ACC112 (cell line): ENCODE measurements around the gene MBNL1.
A peak's percentile ranks its signal among the peaks of the same experiment; 100 is the strongest.
"Not testable (repeated sequence)": the region's sequence is repeated elsewhere in the genome, so short reads cannot be mapped to it uniquely, and the experiment has no call there.

Experiments
- H2AFZ ChIP-seq: fragments of 200-600 bp; sonication (generic); one replicate; pipeline ENCODE4 v1.6.0; 2017; ENCODE audit warnings: antibody characterized with exemption, low read length; ENCODE audit not compliant: unreplicated experiment
- H3K27ac ChIP-seq: fragments of 200-600 bp; sonication (generic); 2 replicates; pipeline ENCODE4 v1.5.1; 2014; ENCODE audit warnings: low read depth, mild to moderate bottlenecking, antibody characterized with exemption, low read length, moderate library complexity
- H3K27me3 ChIP-seq: fragments of 200-600 bp; sonication (generic); 2 replicates; pipeline ENCODE4 v1.6.1; 2014; ENCODE audit warnings: mild to moderate bottlenecking, antibody characterized with exemption, low read length, moderate library complexity, mixed read lengths; ENCODE audit not compliant: insufficient read depth
- H3K36me3 ChIP-seq: fragments of 200-600 bp; sonication (generic); 2 replicates; pipeline ENCODE4 v1.6.1; 2016; ENCODE audit warnings: mild to moderate bottlenecking, antibody characterized with exemption, low read length, moderate library complexity, mixed read lengths; ENCODE audit not compliant: insufficient read depth
- H3K4me1 ChIP-seq: fragments of 200-600 bp; sonication (generic); one replicate; pipeline ENCODE4 v1.6.1; 2016; ENCODE audit warnings: low read length, mixed read lengths; ENCODE audit not compliant: insufficient read depth, unreplicated experiment, control insufficient read depth
- H3K4me3 ChIP-seq: fragments of 200-600 bp; sonication (generic); 2 replicates; pipeline ENCODE4 v1.5.1; 2014; ENCODE audit warnings: mild to moderate bottlenecking, low read depth, low read length
- H3K79me2 ChIP-seq: fragments of 200-600 bp; sonication (generic); one replicate; pipeline ENCODE4 v1.6.0; 2016; ENCODE audit warnings: low read length; ENCODE audit not compliant: control insufficient read depth, unreplicated experiment, insufficient read depth

Gene MBNL1

GRCh38 chr3:152438706-152439105 lies 170.0 kb downstream of the MBNL1 start:
- Histone ChIP-seq H3K4me1 (peaks cover 26% of the 10 kb centered on the region), H3K4me3 (no peak overlapping the region), H3K79me2 (peaks cover 85% of the 10 kb centered on the region), H3K27ac (no peak overlapping the region), H2AFZ (no peak overlapping the region), H3K36me3 (peaks cover 14% of the 10 kb centered on the region), H3K27me3 (no peaks in the 10 kb centered on the region)

- H3K79me2 ChIP-seq = peaks cover 85% of the 10 kb centered on the region
- not testable (repeated sequence) for H2AFZ ChIP-seq, H3K4me3 ChIP-seq, H3K27ac ChIP-seq, H3K27me3 ChIP-seq, H3K36me3 ChIP-seq
- H3K4me1 ChIP-seq = peaks cover 32% of the 10 kb centered on the region
These were observed 171.5 kb downstream of the MBNL1 start for GRCh38 chr3:152440243-152440642.

GRCh38 chr3:152443212-152444023 lies 174.7 kb downstream of the MBNL1 start:
- Histone ChIP-seq H2AFZ (no peak overlapping the region), H3K36me3 (peaks cover 3% of the 10 kb centered on the region), H3K27ac (peak overlapping the region; percentile 41), H3K4me1 (peaks cover 26% of the 10 kb centered on the region), H3K4me3 (no peak overlapping the region), H3K79me2 (peaks cover 69% of the 10 kb centered on the region), H3K27me3 (no peaks in the 10 kb centered on the region)

- H3K36me3 ChIP-seq = peaks cover 4% of the 10 kb centered on the region
- H3K27me3 ChIP-seq = no peaks in the 10 kb centered on the region
- H3K79me2 ChIP-seq = peaks cover 62% of the 10 kb centered on the region
- peak overlapping the region; percentile 41 for H3K27ac ChIP-seq
- peaks cover 26% of the 10 kb centered on the region for H3K4me1 ChIP-seq
- no peak overlapping the region for H2AFZ ChIP-seq
- no peak overlapping the region for H3K4me3 ChIP-seq
These were observed 175.4 kb downstream of the MBNL1 start for GRCh38 chr3:152444029-152444641.

- H3K4me3 ChIP-seq = no peak overlapping the region
- H3K27ac ChIP-seq = no peak overlapping the region; the same call in 1 of the 2 replicates
- H3K36me3 ChIP-seq = peaks cover 8% of the 10 kb centered on the region
- H3K79me2 ChIP-seq = peaks cover 52% of the 10 kb centered on the region
- no peaks in the 10 kb centered on the region for H3K27me3 ChIP-seq
- H2AFZ ChIP-seq = no peak overlapping the region
- H3K4me1 ChIP-seq = peaks cover 26% of the 10 kb centered on the region
These were observed 176.5 kb downstream of the MBNL1 start for GRCh38 chr3:152445212-152445611.

GRCh38 chr3:152446495-152446894 lies 177.8 kb downstream of the MBNL1 start:
- H3K36me3 ChIP-seq = peaks cover 11% of the 10 kb centered on the region
- peaks cover 44% of the 10 kb centered on the region for H3K79me2 ChIP-seq
- peaks cover 26% of the 10 kb centered on the region for H3K4me1 ChIP-seq

GRCh38 chr3:152447511-152447910 lies 178.8 kb downstream of the MBNL1 start:
- Histone ChIP-seq H3K79me2 (peaks cover 39% of the 10 kb centered on the region), H2AFZ (no peak overlapping the region), H3K36me3 (peaks cover 15% of the 10 kb centered on the region), H3K27ac (no peak overlapping the region), H3K27me3 (no peaks in the 10 kb centered on the region), H3K4me1 (peaks cover 19% of the 10 kb centered on the region), H3K4me3 (no peak overlapping the region)

More at GRCh38 chr3:152446495-152446894, 177.8 kb downstream of the MBNL1 start:
- H2AFZ ChIP-seq = no peak overlapping the region
- H3K27ac ChIP-seq = no peak overlapping the region
- H3K27me3 ChIP-seq = no peaks in the 10 kb centered on the region
- no peak overlapping the region for H3K4me3 ChIP-seq

GRCh38 chr3:152448091-152448490 lies 179.4 kb downstream of the MBNL1 start:
- H3K4me1 ChIP-seq = peaks cover 13% of the 10 kb centered on the region
- no peak overlapping the region for H2AFZ ChIP-seq
- no peak overlapping the region for H3K27ac ChIP-seq
- H3K36me3 ChIP-seq = peaks cover 17% of the 10 kb centered on the region
- no peaks in the 10 kb centered on the region for H3K27me3 ChIP-seq
- H3K79me2 ChIP-seq = peaks cover 33% of the 10 kb centered on the region
- no peak overlapping the region for H3K4me3 ChIP-seq

- peaks cover 3% of the 10 kb centered on the region for H3K79me2 ChIP-seq
These were observed 183.6 kb downstream of the MBNL1 start for GRCh38 chr3:152452318-152452717.

GRCh38 chr3:152454076-152454875 lies 185.5 kb downstream of the MBNL1 start:
- H3K36me3 ChIP-seq = peaks cover 48% of the 10 kb centered on the region
- H3K27me3 ChIP-seq = no peaks in the 10 kb centered on the region
- H3K4me1 ChIP-seq = no peaks in the 10 kb centered on the region
- no peak overlapping the region for H2AFZ ChIP-seq
- peaks cover 3% of the 10 kb centered on the region for H3K79me2 ChIP-seq
- H3K27ac ChIP-seq = no peak overlapping the region
- H3K4me3 ChIP-seq = no peak overlapping the region

More at GRCh38 chr3:152452318-152452717, 183.6 kb downstream of the MBNL1 start:
- Histone ChIP-seq H3K4me3 (no peak overlapping the region), H3K27ac (no peak overlapping the region), H3K36me3 (peaks cover 37% of the 10 kb centered on the region), H2AFZ (no peak overlapping the region), H3K4me1 (no peaks in the 10 kb centered on the region), H3K27me3 (no peaks in the 10 kb centered on the region)
